ENCODE results near the gene KCNV2. TPM values are rescaled to one million over a fixed set of nuclear protein-coding genes. Genes with fewer than 3 reads are reported as not detected.

KCNV2 gene
- polyA plus RNA-seq, 1 donor from 2014 or later = not detected

GRCh38 chr9:2691626-2692025 is 25.7 kb upstream of the KCNV2 start:
- Histone ChIP-seq H4K20me1 (ENCODE audit: insufficient read depth) (no peaks in the 10 kb centered on the region), H3K9ac (ENCODE audit: low read length) (no peak overlapping the region), H3K9me2 (ENCODE audit: insufficient read depth, low read length) (no peaks in the 10 kb centered on the region), H3K4me2 (ENCODE audit: low read length) (no peak overlapping the region), H3K9me3 (ENCODE audit: low read length) (no peaks in the 10 kb centered on the region), H3K4me3 (ENCODE audit: low read length) (no peak overlapping the region), H2AFZ (ENCODE audit: low read depth, low read length) (no peak overlapping the region), H3K27ac (ENCODE audit: low read length) (no peak overlapping the region), H3K27me3 (ENCODE audit: insufficient read depth, low read depth, low read length) (no peaks in the 10 kb centered on the region), H3F3A (ENCODE audit: insufficient read depth, low read length, poor library complexity, severe bottlenecking) (no peaks in the 10 kb centered on the region), H3K79me2 (replicated peaks; ENCODE audit: insufficient read depth, low read length) (no peaks in the 10 kb centered on the region), H3K36me3 (ENCODE audit: insufficient read depth, low read length) (no peaks in the 10 kb centered on the region)
- TF ChIP-seq RAD21 (conservative IDR thresholded peaks at IDR 0.05) (no peak), REST (IDR thresholded peaks at IDR 0.05; ENCODE audit: borderline replicate concordance) (no peak), POLR2AphosphoS5 (IDR thresholded peaks at IDR 0.05) (no peak), EP300 (conservative IDR thresholded peaks at IDR 0.05; ENCODE audit: poor library complexity, severe bottlenecking) (no peak), SMC3 (conservative IDR thresholded peaks at IDR 0.05; ENCODE audit: poor library complexity) (no peak), TAF1 (IDR thresholded peaks at IDR 0.05; ENCODE audit: low read depth) (no peak), MXI1 (conservative IDR thresholded peaks at IDR 0.05; ENCODE audit: poor library complexity, severe bottlenecking) (no peak), EZH2 (IDR thresholded peaks at IDR 0.05; ENCODE audit: borderline replicate concordance, insufficient read depth, low read length, poor library complexity, severe bottlenecking) (no peak)
- TF ChIP-seq, protein P1, sequence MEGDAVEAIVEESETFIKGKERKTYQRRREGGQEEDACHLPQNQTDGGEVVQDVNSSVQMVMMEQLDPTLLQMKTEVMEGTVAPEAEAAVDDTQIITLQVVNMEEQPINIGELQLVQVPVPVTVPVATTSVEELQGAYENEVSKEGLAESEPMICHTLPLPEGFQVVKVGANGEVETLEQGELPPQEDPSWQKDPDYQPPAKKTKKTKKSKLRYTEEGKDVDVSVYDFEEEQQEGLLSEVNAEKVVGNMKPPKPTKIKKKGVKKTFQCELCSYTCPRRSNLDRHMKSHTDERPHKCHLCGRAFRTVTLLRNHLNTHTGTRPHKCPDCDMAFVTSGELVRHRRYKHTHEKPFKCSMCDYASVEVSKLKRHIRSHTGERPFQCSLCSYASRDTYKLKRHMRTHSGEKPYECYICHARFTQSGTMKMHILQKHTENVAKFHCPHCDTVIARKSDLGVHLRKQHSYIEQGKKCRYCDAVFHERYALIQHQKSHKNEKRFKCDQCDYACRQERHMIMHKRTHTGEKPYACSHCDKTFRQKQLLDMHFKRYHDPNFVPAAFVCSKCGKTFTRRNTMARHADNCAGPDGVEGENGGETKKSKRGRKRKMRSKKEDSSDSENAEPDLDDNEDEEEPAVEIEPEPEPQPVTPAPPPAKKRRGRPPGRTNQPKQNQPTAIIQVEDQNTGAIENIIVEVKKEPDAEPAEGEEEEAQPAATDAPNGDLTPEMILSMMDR (IDR thresholded peaks at IDR 0.05; ENCODE audit: poor library complexity, severe bottlenecking) = no peak

DNA sequence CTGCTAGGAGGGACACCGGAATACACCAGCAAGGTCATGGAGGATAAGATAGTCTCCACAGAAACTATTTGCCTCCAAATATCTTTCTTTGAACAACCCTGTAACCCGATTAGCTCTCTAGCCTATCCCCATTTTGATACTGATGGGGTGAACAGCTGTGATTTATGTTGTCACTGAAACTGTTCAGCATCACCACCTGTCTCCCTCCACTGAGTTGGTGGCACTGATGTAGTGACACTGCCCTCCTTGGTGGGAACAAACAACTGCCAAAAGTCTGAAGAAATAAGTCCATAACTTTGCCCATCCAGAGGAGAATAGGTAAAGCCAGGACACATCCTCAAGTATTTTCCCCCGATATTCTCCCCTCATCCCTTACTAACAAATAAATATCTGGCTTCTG is 24.3 kb upstream of the KCNV2 start:
- TF ChIP-seq MXI1 (conservative IDR thresholded peaks at IDR 0.05; ENCODE audit: poor library complexity, severe bottlenecking) (no peak), EZH2 (IDR thresholded peaks at IDR 0.05; ENCODE audit: borderline replicate concordance, insufficient read depth, low read length, poor library complexity, severe bottlenecking) (no peak), RAD21 (conservative IDR thresholded peaks at IDR 0.05) (no peak), SMC3 (conservative IDR thresholded peaks at IDR 0.05; ENCODE audit: poor library complexity) (no peak), EP300 (conservative IDR thresholded peaks at IDR 0.05; ENCODE audit: poor library complexity, severe bottlenecking) (no peak)
- no peak overlapping the region for H3K27ac ChIP-seq (ENCODE audit: low read length)
- H3K9me2 ChIP-seq (ENCODE audit: insufficient read depth, low read length) = no peaks in the 10 kb centered on the region
- no peak overlapping the region for H2AFZ ChIP-seq (ENCODE audit: low read depth, low read length)
- H3K9ac ChIP-seq (ENCODE audit: low read length) = no peak overlapping the region
- H3K4me2 ChIP-seq (ENCODE audit: low read length) = no peak overlapping the region
- no peaks in the 10 kb centered on the region for H4K20me1 ChIP-seq (ENCODE audit: insufficient read depth)
- H3K27me3 ChIP-seq (ENCODE audit: insufficient read depth, low read depth, low read length) = no peaks in the 10 kb centered on the region
- no peaks in the 10 kb centered on the region for H3F3A ChIP-seq (ENCODE audit: insufficient read depth, low read length, poor library complexity, severe bottlenecking)
- H3K9me3 ChIP-seq (ENCODE audit: low read length) = no peaks in the 10 kb centered on the region
- H3K4me3 ChIP-seq (ENCODE audit: low read length) = no peak overlapping the region
- no peaks in the 10 kb centered on the region for H3K36me3 ChIP-seq (ENCODE audit: insufficient read depth, low read length)
- no peaks in the 10 kb centered on the region for H3K79me2 ChIP-seq (replicated peaks; ENCODE audit: insufficient read depth, low read length)
